SJSA1 (cell line): ENCODE measurements around the gene RPAP2. TPM values are rescaled to one million over a fixed set of nuclear protein-coding genes. Genes with fewer than 3 reads are reported as not detected.
A peak's percentile ranks its signal among the peaks of the same experiment; 100 is the strongest.
"Not testable (repeated sequence)": the region's sequence is repeated elsewhere in the genome, so short reads cannot be mapped to it uniquely, and the experiment has no call there.

Experiments
- DNase-seq, 2 experiments: peaks; one replicate each; pipeline ENCODE4 v3.0.0-alpha.2; 2015 to 2020; ENCODE audit warnings: low spot score in 2 of 2, low read depth in 1 of 2
- H3K27ac ChIP-seq: fragments of 250-450 bp; sonication (Bioruptor Pico); 2 replicates; pipeline ENCODE4 v1.5.1; 2020; ENCODE audit warnings: mild to moderate bottlenecking, moderate library complexity
- H3K27me3 ChIP-seq: fragments of 250-450 bp; sonication (Bioruptor Pico); replicated peaks from 2 replicates; pipeline ENCODE4 v1.5.1; 2020; ENCODE audit warnings: mild to moderate bottlenecking, moderate library complexity
- H3K36me3 ChIP-seq: fragments of 250-450 bp; sonication (Bioruptor Pico); 2 replicates; pipeline ENCODE4 v1.5.1; 2020; ENCODE audit warnings: mild to moderate bottlenecking
- H3K4me1 ChIP-seq: fragments of 250-450 bp; sonication (Bioruptor Pico); replicated peaks from 2 replicates; pipeline ENCODE4 v1.6.1; 2021; ENCODE audit warnings: mild to moderate bottlenecking
- H3K4me3 ChIP-seq: fragments of 250-450 bp; sonication (Bioruptor Pico); 2 replicates; pipeline ENCODE4 v1.5.1; 2020; ENCODE audit warnings: mild to moderate bottlenecking
- H3K9me3 ChIP-seq: fragments of 250-450 bp; sonication (Bioruptor Pico); replicated peaks from 2 replicates; pipeline ENCODE4 v1.5.1; 2020; ENCODE audit warnings: mild to moderate bottlenecking
- total RNA-seq: library from RNA; depleted of rRNA; stranded (reverse); fragments of >200 nt; shearing (Covaris generic); gene quantifications from 2 replicates; pipeline ENCODE4 v1.2.3, GENCODE V29; 2014

RPAP2 gene
- total RNA-seq, 1 experiment from 2014 or later, result 19.1 TPM

DNA sequence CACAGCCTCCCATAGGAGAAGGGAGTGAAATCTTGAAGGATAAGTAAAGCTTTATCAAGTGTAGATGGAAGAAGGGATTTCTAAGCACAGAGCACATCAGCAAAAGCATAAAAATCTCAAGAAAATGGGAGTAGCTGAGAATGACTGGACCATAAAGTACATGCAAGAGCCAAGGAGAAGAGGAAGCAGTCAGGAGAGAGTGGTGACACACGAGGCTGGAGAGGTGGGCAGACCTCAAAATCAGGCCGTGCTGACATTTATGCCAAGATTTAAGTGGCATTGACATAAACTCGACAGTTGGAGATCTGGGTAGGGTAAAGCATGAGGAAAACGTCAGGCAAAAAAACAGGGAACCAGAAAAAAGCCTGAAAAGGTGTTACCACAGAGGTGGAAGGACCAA, 125.5 kb downstream of the RPAP2 start:
- Histone ChIP-seq H3K27me3 (no peaks in the 10 kb centered on the region), H3K27ac (no peak overlapping the region), H3K36me3 (no peaks in the 10 kb centered on the region), H3K4me3 (no peak overlapping the region), H3K4me1 (no peaks in the 10 kb centered on the region), H3K9me3 (no peaks in the 10 kb centered on the region)
- DNase-seq, result no peak

DNA sequence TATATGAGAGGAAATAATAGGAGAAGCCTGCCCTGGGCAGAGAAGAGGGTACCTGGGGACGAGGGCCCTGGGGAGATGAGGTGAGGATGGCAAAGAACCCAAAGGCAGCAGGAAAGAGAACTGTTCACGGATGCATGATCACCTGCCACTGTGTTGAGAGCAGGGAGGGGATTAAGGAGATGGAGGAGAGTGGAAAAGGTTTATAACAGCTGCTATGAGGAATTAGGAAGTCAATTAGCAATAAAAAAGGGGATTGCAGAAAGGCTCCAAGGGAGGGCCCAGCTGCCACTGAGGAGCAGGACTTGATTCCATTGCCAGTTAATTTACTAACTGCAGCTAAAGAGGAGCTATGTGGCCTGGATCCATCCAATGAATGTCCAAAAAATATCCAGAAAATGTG, 126.8 kb downstream of the RPAP2 start:
- no peaks in the 10 kb centered on the region for H3K36me3 ChIP-seq
- H3K27ac ChIP-seq, result no peak overlapping the region
- no peak for DNase-seq
- no peak overlapping the region for H3K4me3 ChIP-seq
- no peaks in the 10 kb centered on the region for H3K27me3 ChIP-seq
- H3K9me3 ChIP-seq, result no peaks in the 10 kb centered on the region
- no peaks in the 10 kb centered on the region for H3K4me1 ChIP-seq

GRCh38 chr1:92430030-92430429, 131.2 kb downstream of the RPAP2 start:
- Histone ChIP-seq H3K27ac (no peak overlapping the region), H3K27me3 (no peaks in the 10 kb centered on the region), H3K36me3 (no peaks in the 10 kb centered on the region), H3K9me3 (no peaks in the 10 kb centered on the region), H3K4me1 (no peaks in the 10 kb centered on the region), H3K4me3 (no peak overlapping the region)
- DNase-seq, result no peak

DNA sequence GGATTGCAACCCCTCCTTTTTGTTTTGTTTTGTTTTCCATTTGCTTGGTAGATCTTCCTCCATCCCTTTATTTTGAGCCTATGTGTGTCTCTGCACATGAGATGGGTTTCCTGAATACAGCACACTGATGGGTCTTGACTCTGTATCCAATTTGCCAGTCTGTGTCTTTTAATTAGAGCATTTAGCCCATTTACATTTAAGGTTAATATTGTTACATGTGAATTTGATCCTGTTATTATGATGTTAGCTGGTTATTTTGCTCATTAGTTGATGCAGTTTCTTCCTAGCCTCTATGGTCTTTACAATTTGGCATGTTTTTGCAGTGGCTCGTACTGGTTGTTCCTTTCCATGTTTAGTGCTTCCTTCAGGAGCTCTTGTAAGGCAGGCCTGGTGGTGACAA, 135.7 kb downstream of the RPAP2 start:
- not testable (repeated sequence) for H3K36me3 ChIP-seq, H3K4me1 ChIP-seq, H3K4me3 ChIP-seq, H3K27me3 ChIP-seq, H3K27ac ChIP-seq, H3K9me3 ChIP-seq, DNase-seq

DNA sequence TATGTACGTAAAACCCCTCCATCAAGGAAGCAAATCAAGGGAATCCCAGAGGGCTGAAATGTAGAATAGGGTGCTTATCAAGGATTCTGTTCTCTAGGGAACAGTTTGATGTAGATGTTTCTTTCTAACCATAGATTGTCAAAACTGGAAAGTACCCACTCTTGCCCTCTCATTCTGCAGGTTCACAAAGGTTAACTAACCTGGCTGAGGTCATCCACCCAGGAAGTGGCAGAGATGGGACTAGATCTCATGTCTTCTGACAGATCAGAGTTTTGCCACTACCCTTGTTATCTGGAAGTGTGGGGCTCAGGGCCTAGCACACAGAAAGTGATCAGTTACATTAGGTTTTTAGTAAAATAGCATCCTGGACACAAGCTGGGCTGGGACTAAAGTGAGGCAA, 140.4 kb downstream of the RPAP2 start:
- Histone ChIP-seq H3K4me3 (no peak overlapping the region), H3K36me3 (no peaks in the 10 kb centered on the region), H3K27me3 (no peaks in the 10 kb centered on the region), H3K27ac (no peak overlapping the region), H3K9me3 (0 out of 2 replicates have a peak, but pooled peaks cover 3% of the 10 kb centered on the region), H3K4me1 (no peaks in the 10 kb centered on the region; the same call in 1 of the 2 replicates)
- no peak for DNase-seq

- DNase-seq, result no peak
- no peak overlapping the region for H3K4me3 ChIP-seq
- no peaks in the 10 kb centered on the region for H3K27me3 ChIP-seq
- no peak overlapping the region for H3K27ac ChIP-seq
- H3K36me3 ChIP-seq, result no peaks in the 10 kb centered on the region
- H3K9me3 ChIP-seq, result 0 out of 2 replicates have a peak, but pooled peaks cover 3% of the 10 kb centered on the region
- H3K4me1 ChIP-seq, result no peaks in the 10 kb centered on the region; the same call in 1 of the 2 replicates
Observed at GRCh38 chr1:92441316-92441696, 142.4 kb downstream of the RPAP2 start.

GRCh38 chr1:92441697-92442342, 143.0 kb downstream of the RPAP2 start:
- DNase-seq, result no peak
- Histone ChIP-seq H3K4me3 (no peak overlapping the region), H3K4me1 (no peaks in the 10 kb centered on the region; the same call in 1 of the 2 replicates), H3K27me3 (no peaks in the 10 kb centered on the region), H3K27ac (no peak overlapping the region), H3K9me3 (peaks cover under 1% of the 10 kb centered on the region; the same call in 1 of the 2 replicates), H3K36me3 (no peaks in the 10 kb centered on the region)

- Histone ChIP-seq H3K27ac (no peak overlapping the region), H3K36me3 (no peaks in the 10 kb centered on the region), H3K4me1 (no peaks in the 10 kb centered on the region; the same call in 1 of the 2 replicates), H3K4me3 (no peak overlapping the region), H3K9me3 (no peaks in the 10 kb centered on the region; the same call in 1 of the 2 replicates), H3K27me3 (no peaks in the 10 kb centered on the region)
- no peak for DNase-seq
Observed at GRCh38 chr1:92442351-92442750, 143.5 kb downstream of the RPAP2 start.

DNA sequence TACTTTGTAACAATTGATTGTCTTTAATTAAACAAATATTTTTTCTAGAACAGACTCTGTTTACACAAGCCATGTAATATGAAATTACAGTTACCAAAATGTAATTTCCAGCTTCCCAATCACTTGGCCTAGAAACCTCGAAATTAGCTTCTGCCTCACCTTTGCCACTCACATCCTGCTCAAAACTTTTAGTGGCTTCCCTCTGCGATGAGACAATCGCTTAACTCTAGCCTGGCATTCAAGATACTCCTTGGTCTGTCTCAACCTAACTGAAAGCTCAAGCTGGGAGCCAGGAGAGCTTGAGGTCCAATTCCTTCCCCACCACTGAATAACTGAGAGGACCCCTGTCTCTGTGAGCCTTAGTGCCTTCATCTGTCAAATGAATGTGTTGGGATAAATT, 145.0 kb downstream of the RPAP2 start:
- no peak overlapping the region for H3K27ac ChIP-seq

DNA sequence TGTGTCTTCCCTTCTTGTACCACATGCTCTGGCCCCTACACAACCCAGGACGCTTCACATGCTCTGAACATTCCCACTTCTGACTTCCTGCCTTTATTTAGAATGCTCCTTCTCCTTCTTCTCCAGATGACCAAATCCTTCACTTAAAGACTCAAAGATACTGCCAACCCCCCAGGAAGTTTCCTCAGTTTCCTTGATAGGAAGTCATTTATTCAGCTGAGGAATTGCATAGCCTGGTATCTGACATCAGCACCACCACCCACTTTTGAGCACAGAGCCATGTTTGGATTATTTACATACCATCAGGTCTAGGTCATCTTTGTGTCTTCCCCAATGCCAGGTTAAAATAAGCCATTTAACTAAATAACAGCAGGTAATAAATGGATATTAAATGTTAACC, 145.5 kb downstream of the RPAP2 start:
- Histone ChIP-seq H3K4me3 (no peak overlapping the region), H3K27ac (no peak overlapping the region), H3K4me1 (no peaks in the 10 kb centered on the region; the same call in 1 of the 2 replicates), H3K9me3 (no peaks in the 10 kb centered on the region; the same call in 1 of the 2 replicates), H3K27me3 (no peaks in the 10 kb centered on the region), H3K36me3 (no peaks in the 10 kb centered on the region)
- DNase-seq, result peak in 1 of 2 experiments; percentile 7

More for the DNA sequence above, 145.0 kb downstream of the RPAP2 start:
- DNase-seq, result no peak
- Histone ChIP-seq H3K27me3 (no peaks in the 10 kb centered on the region), H3K4me3 (no peak overlapping the region), H3K9me3 (no peaks in the 10 kb centered on the region; the same call in 1 of the 2 replicates), H3K4me1 (no peaks in the 10 kb centered on the region; the same call in 1 of the 2 replicates), H3K36me3 (no peaks in the 10 kb centered on the region)

- H3K4me1 ChIP-seq, result no peaks in the 10 kb centered on the region; the same call in 1 of the 2 replicates
- no peak overlapping the region for H3K4me3 ChIP-seq
- H3K27me3 ChIP-seq, result no peaks in the 10 kb centered on the region
- no peaks in the 10 kb centered on the region for H3K36me3 ChIP-seq
- no peaks in the 10 kb centered on the region; the same call in 1 of the 2 replicates for H3K9me3 ChIP-seq
- no peak for DNase-seq
- no peak overlapping the region for H3K27ac ChIP-seq
Observed at GRCh38 chr1:92445865-92446264, 147.0 kb downstream of the RPAP2 start.

DNA sequence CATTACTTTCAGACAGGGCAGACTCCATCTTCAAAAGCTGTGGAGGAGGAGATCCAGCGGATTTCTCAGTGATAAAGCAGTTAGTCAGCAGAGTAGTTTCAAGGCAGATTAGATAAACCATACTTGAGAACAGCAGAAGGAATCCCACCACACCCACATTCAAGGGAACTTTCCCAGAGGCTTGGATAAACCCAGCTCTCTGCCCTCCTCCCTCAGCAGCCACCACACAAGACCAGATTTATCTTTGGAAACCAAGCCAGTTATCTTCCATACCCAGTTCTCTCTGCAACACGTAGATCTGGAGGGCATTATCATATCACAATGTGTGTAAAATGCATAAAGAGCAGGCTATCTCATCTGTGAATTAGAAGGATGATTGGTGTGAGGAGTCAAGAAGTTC, 147.7 kb downstream of the RPAP2 start:
- H3K4me3 ChIP-seq, result no peak overlapping the region
- H3K9me3 ChIP-seq, result no peaks in the 10 kb centered on the region; the same call in 1 of the 2 replicates
- DNase-seq, result no peak
- no peaks in the 10 kb centered on the region for H3K27me3 ChIP-seq
- H3K27ac ChIP-seq, result no peak overlapping the region
- H3K4me1 ChIP-seq, result no peaks in the 10 kb centered on the region; the same call in 1 of the 2 replicates
- H3K36me3 ChIP-seq, result no peaks in the 10 kb centered on the region

DNA sequence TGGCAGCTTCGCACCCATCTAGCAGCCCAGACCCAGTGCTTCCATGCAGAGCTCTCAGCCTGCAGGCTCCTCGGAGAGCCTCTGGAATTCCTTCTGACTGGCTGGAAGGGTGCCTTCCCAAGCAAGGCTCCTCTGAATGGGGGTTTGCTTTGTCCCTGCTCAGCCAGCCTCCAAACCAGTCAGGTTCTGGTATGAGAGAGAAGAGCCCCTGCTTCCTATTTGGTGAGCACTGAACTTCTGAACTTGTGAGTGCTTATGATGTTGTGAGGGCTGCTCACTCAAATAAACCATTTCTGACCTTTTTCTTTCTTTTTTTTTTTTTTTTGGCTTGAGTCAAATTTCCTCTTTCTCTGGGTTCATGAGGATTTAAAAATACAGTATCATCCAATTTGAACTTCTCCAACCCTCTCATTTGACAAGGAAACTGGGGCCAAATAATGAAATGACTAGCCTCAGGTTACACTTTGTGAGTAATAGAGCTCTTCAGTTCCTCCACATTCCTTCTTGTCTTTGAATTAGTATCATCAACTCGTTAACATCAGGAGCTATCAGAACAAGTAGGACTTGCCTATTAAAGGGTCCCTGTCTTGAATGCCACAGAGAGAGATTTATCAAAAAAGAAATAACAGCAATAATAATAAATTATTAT, 148.3 kb downstream of the RPAP2 start:
- Histone ChIP-seq H3K36me3 (no peaks in the 10 kb centered on the region), H3K27ac (no peak overlapping the region), H3K4me1 (no peaks in the 10 kb centered on the region; the same call in 1 of the 2 replicates), H3K4me3 (no peak overlapping the region), H3K27me3 (no peaks in the 10 kb centered on the region), H3K9me3 (no peaks in the 10 kb centered on the region; the same call in 1 of the 2 replicates)
- no peak for DNase-seq

DNA sequence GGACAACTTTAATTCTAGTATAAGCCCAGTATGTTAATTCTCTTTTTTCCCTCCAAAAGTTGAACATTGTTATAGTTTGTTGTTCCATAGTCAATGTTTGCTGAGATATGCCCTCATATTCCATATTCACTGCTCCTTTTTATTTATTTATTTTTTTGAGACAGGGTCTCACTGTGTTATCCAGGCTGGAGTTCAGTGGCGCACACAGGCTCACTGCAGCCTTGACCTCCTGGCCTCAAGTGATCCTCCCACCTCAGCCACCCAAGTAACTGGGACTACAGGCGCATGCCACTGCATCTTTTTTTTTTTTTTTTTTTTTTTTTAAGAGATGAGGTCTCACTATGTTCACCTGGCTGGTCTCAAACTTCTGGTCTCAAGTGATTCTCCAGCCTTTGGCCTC, 149.1 kb downstream of the RPAP2 start:
- Histone ChIP-seq H3K27ac (no peak overlapping the region), H3K9me3 (no peaks in the 10 kb centered on the region; the same call in 1 of the 2 replicates), H3K36me3 (no peaks in the 10 kb centered on the region), H3K4me1 (no peaks in the 10 kb centered on the region; the same call in 1 of the 2 replicates), H3K4me3 (no peak overlapping the region), H3K27me3 (no peaks in the 10 kb centered on the region)
- DNase-seq, result no peak
